CD14-positive monocyte (primary cell): ENCODE measurements around the gene USP43. TPM values are rescaled to one million over a fixed set of nuclear protein-coding genes. Genes with fewer than 3 reads are reported as not detected.
A peak's percentile ranks its signal among the peaks of the same experiment; 100 is the strongest.

Experiments used
- DNase-seq, 3 donors: peaks; one replicate each; pipeline ENCODE4 v3.0.0-alpha.2; 2011 to 2022
- H2AFZ ChIP-seq: 2 replicates; pipeline ENCODE4 v1.6.0; 2012; ENCODE audit warnings: mild to moderate bottlenecking, low read depth, low read length, inconsistent platforms; ENCODE audit not compliant: insufficient read depth, poor library complexity, severe bottlenecking
- H3K27ac ChIP-seq, 2 donors: 1 replicate in 1 of 2; 2 replicates in 1 of 2; pipeline ENCODE4 v1.5.1; 2012 to 2013; ENCODE audit warnings: low read length in 2 of 2, control low read depth in 1 of 2, inconsistent platforms in 1 of 2, low read depth in 1 of 2, mild to moderate bottlenecking in 1 of 2
- H3K27me3 ChIP-seq, 2 donors: one replicate each; pipeline versions ENCODE4 v1.6.0 to v1.6.1; 2011 to 2013; ENCODE audit warnings: low read length in 2 of 2; ENCODE audit not compliant: control insufficient read depth in 2 of 2, insufficient read depth in 2 of 2
- H3K36me3 ChIP-seq, 2 donors: replicated peaks in 1 of 2; 1 replicate in 1 of 2; 2 replicates in 1 of 2; pipeline versions ENCODE4 v1.5.1 to v1.6.1; 2012 to 2013; ENCODE audit warnings: low read length in 2 of 2, control low read depth in 1 of 2, inconsistent platforms in 1 of 2, mild to moderate bottlenecking in 1 of 2; ENCODE audit not compliant: insufficient read depth in 2 of 2, control insufficient read depth in 1 of 2
- H3K4me1 ChIP-seq, 2 donors: 1 replicate in 1 of 2; 2 replicates in 1 of 2; pipeline versions ENCODE4 v1.5.1 to v1.6.1; 2012 to 2013; ENCODE audit warnings: low read length in 2 of 2, control low read depth in 1 of 2, inconsistent platforms in 1 of 2, mild to moderate bottlenecking in 1 of 2, moderate library complexity in 1 of 2; ENCODE audit not compliant: insufficient read depth in 2 of 2, control insufficient read depth in 1 of 2
- H3K4me2 ChIP-seq: replicated peaks from 2 replicates; pipeline ENCODE3; 2012; ENCODE audit warnings: low read length, moderate library complexity, mild to moderate bottlenecking; ENCODE audit not compliant: poor library complexity, severe bottlenecking; ENCODE audit errors: extremely low read depth
- H3K4me3 ChIP-seq, 3 experiments: fragments of 200-600 bp in 1 of 3; sonication (generic) in 1 of 3; replicated peaks in 1 of 3; 1 replicate in 2 of 3; 2 replicates in 1 of 3; pipeline ENCODE4 v1.5.1; 2011 to 2013; ENCODE audit warnings: low read length in 3 of 3, mild to moderate bottlenecking in 3 of 3, control low read depth in 2 of 3, low read depth in 2 of 3, inconsistent platforms in 1 of 3, moderate library complexity in 1 of 3
- H3K79me2 ChIP-seq: 2 replicates; pipeline ENCODE4 v1.6.0; 2012; ENCODE audit warnings: mild to moderate bottlenecking, control low read depth, inconsistent platforms, low read length, moderate library complexity; ENCODE audit not compliant: insufficient read depth
- H3K9ac ChIP-seq: 2 replicates; pipeline ENCODE4 v1.6.0; 2017; ENCODE audit warnings: low read length, mild to moderate bottlenecking; ENCODE audit not compliant: insufficient read depth, poor library complexity, severe bottlenecking
- H3K9me3 ChIP-seq, 2 donors: replicated peaks in 1 of 2; 1 replicate in 1 of 2; 2 replicates in 1 of 2; pipeline versions ENCODE4 v1.5.1 to v1.6.1; 2012 to 2013; ENCODE audit warnings: low read length in 2 of 2, control low read depth in 1 of 2; ENCODE audit not compliant: control insufficient read depth in 1 of 2, insufficient read depth in 1 of 2
- H4K20me1 ChIP-seq: 2 replicates; pipeline ENCODE4 v1.6.0; 2012; ENCODE audit warnings: mild to moderate bottlenecking, low read length, control low read depth, moderate library complexity; ENCODE audit not compliant: insufficient read depth
- H3K27ac Mint-ChIP-seq, 7 donors: one replicate each; pipeline ENCODE4 v1.8.0; 2020; ENCODE audit warnings: mild to moderate bottlenecking in 7 of 7, mixed read lengths in 7 of 7, moderate library complexity in 6 of 7, inconsistent platforms in 2 of 7
- H3K27me3 Mint-ChIP-seq, 3 donors: one replicate each; pipeline ENCODE4 v1.8.0; 2021 to 2022; ENCODE audit warnings: low read depth in 3 of 3, mild to moderate bottlenecking in 3 of 3, mixed read lengths in 3 of 3, moderate library complexity in 3 of 3, inconsistent platforms in 1 of 3
- H3K36me3 Mint-ChIP-seq, 2 donors: one replicate each; pipeline ENCODE4 v1.8.0; 2020; ENCODE audit warnings: mixed read lengths in 2 of 2, inconsistent platforms in 1 of 2, mild to moderate bottlenecking in 1 of 2
- H3K4me1 Mint-ChIP-seq: one replicate; pipeline ENCODE4 v1.8.0; 2020; ENCODE audit warnings: mild to moderate bottlenecking, mixed read lengths
- H3K4me3 Mint-ChIP-seq, 2 donors: one replicate each; pipeline ENCODE4 v1.8.0; 2020; ENCODE audit warnings: mild to moderate bottlenecking in 2 of 2, mixed read lengths in 2 of 2, moderate library complexity in 1 of 2
- H3K9me3 Mint-ChIP-seq, 7 donors: one replicate each; pipeline ENCODE4 v1.8.0; 2020 to 2022; ENCODE audit warnings: mixed read lengths in 7 of 7, mild to moderate bottlenecking in 6 of 7, moderate library complexity in 6 of 7, inconsistent platforms in 2 of 7
- WGBS: methylation state at CpG from one replicate; pipeline ENCODE4 v1.1.5; 2013; ENCODE audit warnings: missing lambda C conversion rate; ENCODE audit not compliant: insufficient coverage; 5-methylcytosine and 5-hydroxymethylcytosine counted together
- intact Hi-C, 2 donors: fragments of 100-400 bp; cut with micrococcal nuclease; formaldehyde crosslinking; loops; one replicate each; pipeline versions ENCODE4 v1.15.0 to v1.15.1; 2023
- polyA plus RNA-seq, 3 donors: library from polyadenylated mRNA; depleted of rRNA in 1 of 3; unstranded in 2 of 3; stranded (reverse) in 1 of 3; fragments of 300-500 nt in 2 of 3; fragments of >200 nt in 1 of 3; fragmentation: Illumina TruSeq in 2 of 3; gene quantifications; 1 replicate in 2 of 3; 2 replicates in 1 of 3; pipeline ENCODE4 v1.2.3, GENCODE V29; 2012 to 2021
- TF ChIP-seq, protein P1 (sequence below): fragments of 200-600 bp; IDR thresholded peaks from one replicate; pipeline ENCODE4 v1.8.0; 2022; ENCODE audit warnings: antibody characterized with exemption, mild to moderate bottlenecking

USP43 gene
- polyA plus RNA-seq, 3 donors: 0.05 to 0.57 TPM; not detected in 1

DNA sequence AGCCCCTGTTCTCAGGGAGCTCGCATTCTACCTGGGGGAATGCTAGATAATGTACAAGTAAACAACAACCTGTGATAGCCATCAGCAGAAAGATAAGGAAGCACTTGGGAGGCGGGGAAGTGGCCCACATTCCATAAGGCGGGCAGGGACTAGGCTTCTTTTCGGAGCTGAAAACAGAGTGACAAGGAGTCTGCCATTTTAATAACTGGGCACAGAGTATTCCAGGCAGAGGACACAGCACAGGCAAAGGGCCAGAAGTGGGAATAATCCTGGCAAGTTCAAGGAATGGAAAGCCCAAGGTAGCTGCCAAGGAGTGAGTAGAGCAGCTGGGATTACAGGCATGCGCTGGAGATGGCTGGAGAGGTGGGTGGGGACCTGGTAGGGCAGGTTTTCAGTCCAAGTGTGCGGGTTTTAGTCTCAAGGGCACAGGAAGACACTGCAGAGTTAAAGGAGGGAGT lies 24.3 kb downstream of the USP43 start:
- Histone ChIP-seq H3K27me3 (no peaks in the 10 kb centered on the region), H3K27ac (no peak overlapping the region), H3K9me3 (no peaks in the 10 kb centered on the region), H3K36me3 (no peaks in the 10 kb centered on the region), H4K20me1 (no peaks in the 10 kb centered on the region), H2AFZ (no peak overlapping the region), H3K4me3 (no peak overlapping the region), H3K4me2 (no peak overlapping the region), H3K9ac (no peak overlapping the region), H3K79me2 (no peaks in the 10 kb centered on the region), H3K4me1 (no peaks in the 10 kb centered on the region)
- DNase-seq: no peak
- Mint-ChIP-seq H3K36me3 (no peaks in the 10 kb centered on the region), H3K27me3 (peaks cover 2 to 8% (median 4%) of the 10 kb centered on the region in 3 donors), H3K9me3 (peaks cover 2 to 11% (median 7%) of the 10 kb centered on the region in 7 donors), H3K4me3 (peak overlapping the region in 1 of 2 donors; percentile 32), H3K4me1 (peaks cover 2% of the 10 kb centered on the region), H3K27ac (no peak overlapping the region)
- intact Hi-C loops: no loop called here
- TF ChIP-seq, protein P1, sequence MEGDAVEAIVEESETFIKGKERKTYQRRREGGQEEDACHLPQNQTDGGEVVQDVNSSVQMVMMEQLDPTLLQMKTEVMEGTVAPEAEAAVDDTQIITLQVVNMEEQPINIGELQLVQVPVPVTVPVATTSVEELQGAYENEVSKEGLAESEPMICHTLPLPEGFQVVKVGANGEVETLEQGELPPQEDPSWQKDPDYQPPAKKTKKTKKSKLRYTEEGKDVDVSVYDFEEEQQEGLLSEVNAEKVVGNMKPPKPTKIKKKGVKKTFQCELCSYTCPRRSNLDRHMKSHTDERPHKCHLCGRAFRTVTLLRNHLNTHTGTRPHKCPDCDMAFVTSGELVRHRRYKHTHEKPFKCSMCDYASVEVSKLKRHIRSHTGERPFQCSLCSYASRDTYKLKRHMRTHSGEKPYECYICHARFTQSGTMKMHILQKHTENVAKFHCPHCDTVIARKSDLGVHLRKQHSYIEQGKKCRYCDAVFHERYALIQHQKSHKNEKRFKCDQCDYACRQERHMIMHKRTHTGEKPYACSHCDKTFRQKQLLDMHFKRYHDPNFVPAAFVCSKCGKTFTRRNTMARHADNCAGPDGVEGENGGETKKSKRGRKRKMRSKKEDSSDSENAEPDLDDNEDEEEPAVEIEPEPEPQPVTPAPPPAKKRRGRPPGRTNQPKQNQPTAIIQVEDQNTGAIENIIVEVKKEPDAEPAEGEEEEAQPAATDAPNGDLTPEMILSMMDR: no peak
- 94% methylated on average over 6 of the region's 6 CpGs for WGBS

GRCh38 chr17:9670596-9670995 lies 25.3 kb downstream of the USP43 start:
- H3K4me1 ChIP-seq: no peaks in the 10 kb centered on the region
- no peaks in the 10 kb centered on the region for H3K36me3 ChIP-seq
- Mint-ChIP-seq H3K4me1 (peaks cover 2% of the 10 kb centered on the region), H3K4me3 (no peak overlapping the region), H3K27me3 (peaks cover 0 to 10% (median 4%) of the 10 kb centered on the region in 3 donors), H3K27ac (no peak overlapping the region), H3K36me3 (no peaks in the 10 kb centered on the region), H3K9me3 (peaks cover 0 to 6% (median 1%) of the 10 kb centered on the region in 7 donors)
- no peak overlapping the region for H3K27ac ChIP-seq
- H4K20me1 ChIP-seq: no peaks in the 10 kb centered on the region
- TF ChIP-seq, protein P1: no peak
- no peaks in the 10 kb centered on the region for H3K79me2 ChIP-seq
- no peak for DNase-seq
- no peak overlapping the region for H2AFZ ChIP-seq
- no peaks in the 10 kb centered on the region for H3K27me3 ChIP-seq
- no peak overlapping the region for H3K4me2 ChIP-seq
- no peak overlapping the region for H3K9ac ChIP-seq
- 95% methylated on average over 7 of the region's 8 CpGs for WGBS
- H3K4me3 ChIP-seq: no peak overlapping the region
- H3K9me3 ChIP-seq: no peaks in the 10 kb centered on the region
- intact Hi-C loops: no loop called here
